GM12875 (cell line): ENCODE results near the gene ATP13A4.

Experiments
- H3K4me3 ChIP-seq: one replicate; pipeline ENCODE4 v1.5.1; 2011; ENCODE audit warnings: low read depth, low read length, control low read depth
- TF ChIP-seq, protein P1 (sequence below): IDR thresholded peaks from 2 replicates; pipeline ENCODE4 v1.5.1; 2011; ENCODE audit warnings: low read depth, mild to moderate bottlenecking, control low read depth, inconsistent platforms, low read length, moderate library complexity, borderline replicate concordance; ENCODE audit not compliant: insufficient read depth

The ATP13A4 gene

DNA sequence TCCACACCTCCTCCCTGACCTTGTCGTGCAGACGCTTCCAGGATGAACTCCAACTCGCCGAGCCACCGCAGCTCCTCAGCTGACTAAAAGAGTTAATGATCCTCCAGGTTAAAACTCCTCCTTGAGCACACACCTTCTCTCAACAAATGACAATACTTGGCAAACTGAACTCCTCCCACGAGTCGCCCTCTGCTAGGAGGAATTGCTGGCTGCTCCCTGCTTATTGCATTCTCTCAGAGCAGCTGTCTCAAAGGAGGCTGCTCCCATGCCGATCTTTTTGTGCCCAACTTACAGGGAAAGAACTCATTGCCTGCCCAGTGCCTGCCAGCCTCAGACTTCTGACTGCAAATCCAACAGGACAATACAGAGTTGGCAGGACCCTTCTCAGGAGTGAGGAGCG, at the start of gene ATP13A4:
Gene ATP13A4 (minus strand): TSS at position 85 of the 400 bp plus-strand sequence. CDS start 96 bp downstream, outside the sequence.
- H3K4me3 ChIP-seq, result no peak within 1 kb of the TSS
- TF ChIP-seq, protein P1, sequence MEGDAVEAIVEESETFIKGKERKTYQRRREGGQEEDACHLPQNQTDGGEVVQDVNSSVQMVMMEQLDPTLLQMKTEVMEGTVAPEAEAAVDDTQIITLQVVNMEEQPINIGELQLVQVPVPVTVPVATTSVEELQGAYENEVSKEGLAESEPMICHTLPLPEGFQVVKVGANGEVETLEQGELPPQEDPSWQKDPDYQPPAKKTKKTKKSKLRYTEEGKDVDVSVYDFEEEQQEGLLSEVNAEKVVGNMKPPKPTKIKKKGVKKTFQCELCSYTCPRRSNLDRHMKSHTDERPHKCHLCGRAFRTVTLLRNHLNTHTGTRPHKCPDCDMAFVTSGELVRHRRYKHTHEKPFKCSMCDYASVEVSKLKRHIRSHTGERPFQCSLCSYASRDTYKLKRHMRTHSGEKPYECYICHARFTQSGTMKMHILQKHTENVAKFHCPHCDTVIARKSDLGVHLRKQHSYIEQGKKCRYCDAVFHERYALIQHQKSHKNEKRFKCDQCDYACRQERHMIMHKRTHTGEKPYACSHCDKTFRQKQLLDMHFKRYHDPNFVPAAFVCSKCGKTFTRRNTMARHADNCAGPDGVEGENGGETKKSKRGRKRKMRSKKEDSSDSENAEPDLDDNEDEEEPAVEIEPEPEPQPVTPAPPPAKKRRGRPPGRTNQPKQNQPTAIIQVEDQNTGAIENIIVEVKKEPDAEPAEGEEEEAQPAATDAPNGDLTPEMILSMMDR, result no peak

GRCh38 chr3:193599393-193599792, 44.7 kb upstream of the ATP13A4 start:
- no peak overlapping the region for H3K4me3 ChIP-seq
- TF ChIP-seq, protein P1, result no peak

DNA sequence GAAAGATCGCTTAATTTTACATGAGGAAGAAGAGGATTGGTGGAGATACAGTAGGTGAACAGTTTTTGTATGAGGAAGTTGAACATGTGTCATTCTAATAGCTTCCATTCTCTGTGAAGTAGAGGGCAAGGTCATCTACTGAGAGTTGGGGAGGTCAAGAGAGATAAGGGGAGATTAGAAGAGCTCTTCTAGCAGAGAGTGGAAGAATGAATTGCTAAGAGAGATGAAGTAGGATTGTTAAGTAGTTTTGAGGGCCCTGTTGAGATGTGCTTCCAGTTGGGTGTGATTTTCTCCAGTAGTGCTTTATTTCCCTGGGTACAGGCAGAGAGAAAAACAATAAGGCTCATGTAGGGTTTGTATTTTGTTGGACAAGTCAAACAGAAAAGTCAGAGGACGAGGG, 43.5 kb upstream of the ATP13A4 start:
- TF ChIP-seq, protein P1, result no peak
- no peak overlapping the region for H3K4me3 ChIP-seq

- H3K4me3 ChIP-seq, result no peak overlapping the region
- TF ChIP-seq, protein P1, result no peak
These were observed 41.3 kb upstream of the ATP13A4 start for GRCh38 chr3:193595939-193596487.

DNA sequence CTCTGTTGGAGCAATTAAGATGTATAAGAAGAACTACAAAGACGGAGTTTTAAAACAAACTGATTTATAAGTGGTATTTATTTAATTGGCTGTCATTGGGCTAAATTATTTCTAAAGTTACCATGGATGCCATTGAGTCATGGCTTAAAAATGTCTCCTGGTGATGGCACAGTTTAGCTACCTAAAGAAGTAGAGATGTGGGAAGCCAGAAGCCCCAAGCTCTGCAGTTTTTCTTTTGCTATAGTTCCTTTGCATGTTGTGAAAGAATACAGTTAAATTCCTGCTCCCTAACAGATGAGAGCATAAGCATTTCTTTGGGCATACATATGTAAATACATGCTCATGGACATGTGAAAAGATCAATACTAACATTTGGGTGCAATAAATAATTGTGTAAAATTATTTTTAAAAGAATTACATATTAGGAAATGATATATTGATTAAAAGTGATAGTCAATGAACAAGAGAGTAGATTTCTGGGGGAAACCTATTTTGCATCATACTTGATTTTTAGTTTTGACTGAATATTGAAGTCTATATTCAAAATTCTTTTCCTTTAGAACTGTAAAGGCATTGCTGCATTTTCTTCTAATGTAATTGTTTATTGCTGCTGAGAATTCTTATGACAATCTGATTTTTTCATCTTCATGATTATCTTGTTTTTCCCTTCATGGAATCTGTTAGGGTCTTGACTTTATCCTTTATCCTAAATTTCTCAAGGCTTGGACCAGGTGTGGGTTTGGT, 40.4 kb upstream of the ATP13A4 start:
- TF ChIP-seq, protein P1, result no peak
- no peak overlapping the region for H3K4me3 ChIP-seq

DNA sequence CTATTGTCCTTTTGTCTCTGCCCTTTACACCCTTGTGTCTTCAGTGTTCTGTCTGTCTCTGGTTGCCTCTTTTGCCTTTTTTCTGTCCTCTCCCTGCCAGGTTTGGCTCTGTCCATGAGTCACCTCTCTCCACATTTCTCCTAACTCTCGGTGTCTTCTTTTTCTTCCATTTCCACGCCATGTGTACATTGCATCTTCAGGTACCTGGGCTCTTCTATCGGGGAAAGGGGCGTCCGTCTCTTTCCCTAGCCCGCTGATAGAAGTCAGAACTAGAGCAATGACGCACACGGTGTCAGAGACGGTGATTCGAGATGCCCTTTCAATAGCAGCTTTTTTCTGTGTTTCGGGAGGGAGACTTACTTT, 39.0 kb upstream of the ATP13A4 start:
- H3K4me3 ChIP-seq, result peak overlapping the region; percentile 84
- TF ChIP-seq, protein P1, result no peak

- TF ChIP-seq, protein P1, result 0 out of 2 replicates have a peak, but pooled peaks have one; percentile 1
- H3K4me3 ChIP-seq, result peak within 1 kb of the TSS; percentile 84
These were observed 38.4 kb upstream of the ATP13A4 start, which contains the start of gene OPA1 for GRCh38 chr3:193592841-193593667. Gene OPA1 (plus strand): TSS chr3:193593208. CDS start chr3:193593378, 170 bp downstream.
